A673 (cell line): ENCODE data around the gene CTRB2.

ENCODE experiments used
- CTCF ChIP-seq: fragments of 300-800, 200-600 bp; sonication (generic); conservative IDR thresholded peaks from 2 replicates; pipeline ENCODE4 v1.5.1; 2017; ENCODE audit warnings: low read depth, mild to moderate bottlenecking, antibody characterized with exemption, low read length, moderate library complexity, mixed read lengths
- EZH2 ChIP-seq: fragments of 200-600 bp; sonication (generic); IDR thresholded peaks from 2 replicates; pipeline ENCODE4 v1.6.1; 2017; ENCODE audit warnings: borderline replicate concordance, low read depth, mild to moderate bottlenecking, mixed read lengths, antibody characterized with exemption, low read length; ENCODE audit not compliant: poor library complexity, severe bottlenecking

DNA sequence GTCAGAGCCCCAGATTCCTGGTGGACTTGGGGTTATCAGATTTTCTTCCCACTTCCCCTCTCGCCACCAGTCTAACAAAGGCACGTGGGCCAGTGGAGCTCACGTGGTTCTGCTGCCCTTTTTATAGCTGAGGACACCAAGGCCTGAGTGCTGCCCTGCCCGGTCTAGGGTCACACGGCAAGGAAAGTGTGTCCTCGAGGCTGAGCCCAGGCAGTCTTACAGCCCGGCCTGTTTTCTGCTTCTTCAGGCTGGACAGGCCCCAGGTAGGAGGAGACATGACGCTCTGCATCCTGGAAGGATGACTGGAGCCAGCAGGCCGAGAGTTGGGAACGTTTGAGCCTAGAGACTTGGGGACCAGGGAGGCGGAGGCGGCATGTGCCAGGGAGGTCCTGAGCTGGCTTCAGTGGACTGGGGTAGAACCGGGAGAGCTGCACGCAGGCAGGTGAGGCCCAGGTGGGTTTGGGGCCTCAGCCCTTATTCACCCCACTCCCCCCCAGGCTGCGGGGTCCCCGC is 15.4 kb upstream of the CTRB2 start:
- TF ChIP-seq CTCF (no peak), EZH2 (no peak)
